Mammary epithelial cell (primary cell): ENCODE results near the gene ZSCAN4.

Experiments used
- EZH2 ChIP-seq: IDR thresholded peaks from 2 replicates; pipeline ENCODE4 v1.6.1; 2012; ENCODE audit warnings: low read length, inconsistent platforms, borderline replicate concordance
- TF ChIP-seq, protein P1 (sequence below), 2 donors: IDR thresholded peaks in 1 of 2; conservative IDR thresholded peaks in 1 of 2; 2 replicates each; pipeline ENCODE4 v1.5.1; 2011 to 2012; ENCODE audit warnings: inconsistent platforms in 2 of 2, low read length in 2 of 2, mild to moderate bottlenecking in 2 of 2, control low read depth in 1 of 2, low read depth in 1 of 2; ENCODE audit not compliant: insufficient read depth in 1 of 2; ENCODE audit errors: extremely low read depth in 1 of 2

GRCh38 chr19:57664269-57665127 lies 4.2 kb upstream of the ZSCAN4 start:
- TF ChIP-seq, protein P1, sequence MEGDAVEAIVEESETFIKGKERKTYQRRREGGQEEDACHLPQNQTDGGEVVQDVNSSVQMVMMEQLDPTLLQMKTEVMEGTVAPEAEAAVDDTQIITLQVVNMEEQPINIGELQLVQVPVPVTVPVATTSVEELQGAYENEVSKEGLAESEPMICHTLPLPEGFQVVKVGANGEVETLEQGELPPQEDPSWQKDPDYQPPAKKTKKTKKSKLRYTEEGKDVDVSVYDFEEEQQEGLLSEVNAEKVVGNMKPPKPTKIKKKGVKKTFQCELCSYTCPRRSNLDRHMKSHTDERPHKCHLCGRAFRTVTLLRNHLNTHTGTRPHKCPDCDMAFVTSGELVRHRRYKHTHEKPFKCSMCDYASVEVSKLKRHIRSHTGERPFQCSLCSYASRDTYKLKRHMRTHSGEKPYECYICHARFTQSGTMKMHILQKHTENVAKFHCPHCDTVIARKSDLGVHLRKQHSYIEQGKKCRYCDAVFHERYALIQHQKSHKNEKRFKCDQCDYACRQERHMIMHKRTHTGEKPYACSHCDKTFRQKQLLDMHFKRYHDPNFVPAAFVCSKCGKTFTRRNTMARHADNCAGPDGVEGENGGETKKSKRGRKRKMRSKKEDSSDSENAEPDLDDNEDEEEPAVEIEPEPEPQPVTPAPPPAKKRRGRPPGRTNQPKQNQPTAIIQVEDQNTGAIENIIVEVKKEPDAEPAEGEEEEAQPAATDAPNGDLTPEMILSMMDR (conservative IDR thresholded peaks at IDR 0.05 in 1 of 2, IDR thresholded peaks at IDR 0.05 in 1 of 2; ENCODE audit: extremely low read depth in 1 of 2, insufficient read depth in 1 of 2, low read depth in 1 of 2, low read length in 2 of 2) = no peak
- no peak for TF ChIP-seq EZH2
